Glutamatergic neuron (in vitro differentiated cells): ENCODE measurements around the gene ZNF792. TPM values are rescaled to one million over a fixed set of nuclear protein-coding genes. Genes with fewer than 3 reads are reported as not detected.

Source experiments
- DNase-seq: peaks from one replicate; pipeline ENCODE4 v3.0.0; 2022
- H3K27ac Mint-ChIP-seq: one replicate; pipeline ENCODE4 v1.8.0; 2020; ENCODE audit warnings: mild to moderate bottlenecking, mixed read lengths, inconsistent platforms; ENCODE audit not compliant: unreplicated experiment
- H3K27me3 Mint-ChIP-seq: one replicate; pipeline ENCODE4 v1.8.0; 2020; ENCODE audit warnings: mild to moderate bottlenecking, moderate library complexity, mixed read lengths, inconsistent platforms; ENCODE audit not compliant: unreplicated experiment
- H3K36me3 Mint-ChIP-seq: one replicate; pipeline ENCODE4 v1.8.0; 2020; ENCODE audit warnings: mild to moderate bottlenecking, mixed read lengths, inconsistent platforms; ENCODE audit not compliant: unreplicated experiment
- H3K4me1 Mint-ChIP-seq: one replicate; pipeline ENCODE4 v1.8.0; 2020; ENCODE audit warnings: mild to moderate bottlenecking, low read depth, mixed read lengths, inconsistent platforms; ENCODE audit not compliant: unreplicated experiment
- H3K4me3 Mint-ChIP-seq: one replicate; pipeline ENCODE4 v1.8.0; 2020; ENCODE audit warnings: mild to moderate bottlenecking, mixed read lengths, inconsistent platforms; ENCODE audit not compliant: unreplicated experiment
- H3K9me3 Mint-ChIP-seq: one replicate; pipeline ENCODE4 v1.8.0; 2020; ENCODE audit warnings: mild to moderate bottlenecking, moderate library complexity, mixed read lengths, inconsistent platforms; ENCODE audit not compliant: unreplicated experiment
- total RNA-seq: library from RNA; stranded (reverse); fragmentation: NEBNext Ultra II Directional; extraction: Animal tissue kit (Norgen Biotek cat#: 25700); gene quantifications from one replicate; pipeline ENCODE4 v1.2.1, GENCODE V29; 2021; ENCODE audit not compliant: unreplicated experiment
- TF ChIP-seq, protein P1 (sequence below): fragments of 200-600 bp; sonication (generic); IDR thresholded peaks from one replicate; pipeline ENCODE4 v1.5.0; 2021; ENCODE audit not compliant: partially characterized antibody, unreplicated experiment

Gene ZNF792
- total RNA-seq, 1 donor from 2014 or later: 6.4 TPM

DNA sequence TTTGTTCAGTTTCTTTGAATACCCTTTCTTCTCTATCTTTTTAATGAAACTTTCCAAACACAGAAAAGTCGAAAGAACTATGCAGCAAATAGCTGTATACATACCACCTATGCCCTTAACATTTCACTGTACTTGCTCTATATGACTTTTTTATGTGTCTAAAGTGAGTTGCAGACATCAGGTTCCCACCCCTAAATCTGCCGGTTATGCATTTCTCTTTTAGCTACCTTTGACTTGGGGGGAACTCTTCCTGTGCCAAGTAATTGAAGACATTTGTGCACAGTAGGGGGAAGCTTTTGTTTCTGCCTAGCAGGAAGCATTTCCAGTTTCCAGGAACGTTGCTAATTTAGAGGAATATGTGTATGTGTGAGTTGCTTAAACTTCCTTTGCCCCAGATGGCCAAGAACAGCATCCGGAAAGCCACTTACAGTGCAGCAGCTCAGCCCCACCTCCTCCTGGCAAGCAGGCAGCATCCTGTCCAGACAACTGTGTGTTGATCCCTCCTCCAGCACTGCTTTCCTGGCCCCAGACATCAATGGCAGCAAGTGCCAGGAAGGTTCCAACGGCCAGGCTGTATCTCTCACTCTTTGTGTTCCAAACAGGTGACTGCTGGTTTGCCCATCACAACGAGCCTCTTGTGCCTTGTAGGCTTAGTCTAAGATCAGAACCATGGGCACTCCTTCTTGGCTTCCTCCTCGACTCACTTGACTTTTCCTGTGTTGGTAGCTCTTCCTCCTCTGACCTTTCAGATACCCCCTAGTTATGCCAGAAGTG is 21.4 kb upstream of the ZNF792 start:
- no peak for DNase-seq
- no peaks in the 10 kb centered on the region for H3K27me3 Mint-ChIP-seq
- peaks cover 2% of the 10 kb centered on the region for H3K9me3 Mint-ChIP-seq
- no peaks in the 10 kb centered on the region for H3K4me1 Mint-ChIP-seq
- TF ChIP-seq, protein P1, sequence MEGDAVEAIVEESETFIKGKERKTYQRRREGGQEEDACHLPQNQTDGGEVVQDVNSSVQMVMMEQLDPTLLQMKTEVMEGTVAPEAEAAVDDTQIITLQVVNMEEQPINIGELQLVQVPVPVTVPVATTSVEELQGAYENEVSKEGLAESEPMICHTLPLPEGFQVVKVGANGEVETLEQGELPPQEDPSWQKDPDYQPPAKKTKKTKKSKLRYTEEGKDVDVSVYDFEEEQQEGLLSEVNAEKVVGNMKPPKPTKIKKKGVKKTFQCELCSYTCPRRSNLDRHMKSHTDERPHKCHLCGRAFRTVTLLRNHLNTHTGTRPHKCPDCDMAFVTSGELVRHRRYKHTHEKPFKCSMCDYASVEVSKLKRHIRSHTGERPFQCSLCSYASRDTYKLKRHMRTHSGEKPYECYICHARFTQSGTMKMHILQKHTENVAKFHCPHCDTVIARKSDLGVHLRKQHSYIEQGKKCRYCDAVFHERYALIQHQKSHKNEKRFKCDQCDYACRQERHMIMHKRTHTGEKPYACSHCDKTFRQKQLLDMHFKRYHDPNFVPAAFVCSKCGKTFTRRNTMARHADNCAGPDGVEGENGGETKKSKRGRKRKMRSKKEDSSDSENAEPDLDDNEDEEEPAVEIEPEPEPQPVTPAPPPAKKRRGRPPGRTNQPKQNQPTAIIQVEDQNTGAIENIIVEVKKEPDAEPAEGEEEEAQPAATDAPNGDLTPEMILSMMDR: no peak
- no peak overlapping the region for H3K27ac Mint-ChIP-seq
- no peaks in the 10 kb centered on the region for H3K36me3 Mint-ChIP-seq
- no peak overlapping the region for H3K4me3 Mint-ChIP-seq

DNA sequence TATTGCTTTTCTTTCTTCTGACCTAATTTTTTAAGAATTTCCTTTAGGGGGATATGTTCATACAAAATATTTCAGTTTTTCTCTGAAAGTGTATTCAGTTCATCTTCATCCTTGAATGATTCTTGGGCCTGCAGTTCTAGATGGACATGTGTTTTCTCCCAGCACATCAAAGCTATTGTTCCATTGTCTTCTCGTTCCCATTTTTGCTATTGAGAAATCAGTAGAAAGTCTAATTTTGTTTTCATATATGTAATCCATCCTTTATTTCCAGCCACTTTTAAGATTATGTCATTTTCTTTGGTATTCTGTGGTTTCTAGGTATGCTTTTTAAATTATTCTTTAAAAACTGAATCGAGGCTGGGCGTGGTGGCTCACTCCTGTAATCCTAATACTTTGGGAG is 20.3 kb upstream of the ZNF792 start:
- Mint-ChIP-seq H3K36me3 (no peaks in the 10 kb centered on the region), H3K9me3 (peaks cover 2% of the 10 kb centered on the region), H3K4me1 (no peaks in the 10 kb centered on the region), H3K27me3 (no peaks in the 10 kb centered on the region), H3K27ac (no peak overlapping the region), H3K4me3 (no peak overlapping the region)
- TF ChIP-seq, protein P1: no peak
- DNase-seq: no peak

DNA sequence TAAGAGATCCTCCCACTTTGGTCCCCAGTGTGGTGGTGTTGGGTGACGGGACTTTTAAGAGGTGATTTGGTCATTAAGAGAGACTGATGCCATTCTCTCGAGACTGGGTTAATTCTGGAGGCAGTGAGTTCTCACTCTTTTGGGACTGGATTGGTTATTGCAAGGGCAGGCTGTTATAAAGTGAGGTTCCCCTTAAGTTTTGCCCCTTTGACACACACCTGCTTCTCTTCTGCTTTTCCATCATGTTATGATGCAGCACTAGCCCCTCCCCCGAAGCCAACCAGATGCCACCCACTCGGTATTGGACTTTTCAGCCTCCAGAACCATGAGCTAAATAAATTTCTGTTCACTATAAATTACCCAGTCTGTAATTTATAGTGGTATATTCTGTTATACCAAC is 19.8 kb upstream of the ZNF792 start:
- Mint-ChIP-seq H3K4me3 (no peak overlapping the region), H3K27me3 (no peaks in the 10 kb centered on the region), H3K36me3 (no peaks in the 10 kb centered on the region), H3K4me1 (no peaks in the 10 kb centered on the region), H3K27ac (no peak overlapping the region), H3K9me3 (peaks cover 2% of the 10 kb centered on the region)
- TF ChIP-seq, protein P1: no peak
- no peak for DNase-seq

DNA sequence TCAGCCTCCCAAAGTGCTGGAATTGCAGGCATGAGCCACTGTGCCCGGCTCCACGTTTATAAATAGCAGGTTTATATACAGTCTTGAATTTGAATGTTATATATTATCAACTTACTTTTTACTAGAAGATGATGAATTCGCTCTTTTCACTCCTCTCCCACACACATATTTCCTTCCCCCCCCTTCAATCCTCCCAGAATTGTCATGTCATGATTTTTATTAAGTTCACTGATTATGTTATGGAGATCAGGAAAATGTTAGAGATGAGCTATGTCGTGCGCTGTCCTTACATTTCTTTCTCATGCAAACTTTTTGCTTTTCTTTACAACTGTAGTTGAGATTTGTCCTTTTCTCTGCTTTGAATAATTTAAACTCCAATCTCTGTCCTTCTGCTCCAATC is 18.2 kb upstream of the ZNF792 start:
- Mint-ChIP-seq H3K36me3 (no peaks in the 10 kb centered on the region), H3K9me3 (peaks cover 2% of the 10 kb centered on the region), H3K27me3 (no peaks in the 10 kb centered on the region), H3K27ac (no peak overlapping the region), H3K4me1 (no peaks in the 10 kb centered on the region), H3K4me3 (no peak overlapping the region)
- TF ChIP-seq, protein P1: no peak
- DNase-seq: no peak

DNA sequence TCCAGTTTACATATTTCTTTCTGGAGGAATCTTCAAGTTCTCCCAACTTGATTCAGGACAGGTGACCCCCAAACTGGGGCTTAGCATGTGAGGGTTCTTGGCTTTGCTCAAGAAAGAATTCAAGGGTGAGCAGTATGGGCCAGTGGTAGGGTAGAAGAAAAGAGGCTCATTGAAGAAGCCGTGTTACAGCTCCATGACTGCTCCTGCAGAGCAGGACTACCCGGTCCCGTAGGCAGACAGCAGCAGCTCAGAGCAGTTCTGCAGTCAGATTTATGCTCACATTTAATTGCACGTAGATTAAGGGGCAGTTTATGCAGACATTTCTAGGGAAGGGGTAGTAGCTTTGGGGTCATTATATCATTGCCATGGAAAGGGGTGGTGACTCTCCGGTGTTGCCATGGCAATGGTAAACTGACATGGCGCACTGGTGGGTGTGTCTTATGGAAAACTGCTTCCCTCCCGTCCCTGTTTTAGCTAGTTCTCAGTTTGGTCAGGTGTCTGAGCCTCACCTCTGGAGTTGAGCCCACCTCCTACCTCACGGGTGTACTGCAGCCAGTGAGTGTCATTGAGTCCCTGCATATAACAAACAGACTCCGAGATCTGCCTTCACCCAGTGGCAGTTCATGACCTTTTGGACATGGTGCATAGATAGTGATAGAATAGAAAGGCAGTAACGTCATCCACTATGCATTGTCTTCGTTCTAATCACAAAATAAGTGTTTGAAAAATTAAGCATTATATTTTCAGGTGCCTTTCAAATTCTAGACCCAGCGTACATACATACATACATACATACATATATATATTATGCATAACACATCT is 16.0 kb upstream of the ZNF792 start:
- peaks cover 3% of the 10 kb centered on the region for H3K9me3 Mint-ChIP-seq
- peaks cover 2% of the 10 kb centered on the region for H3K27me3 Mint-ChIP-seq
- DNase-seq: no peak
- no peak overlapping the region for H3K27ac Mint-ChIP-seq
- H3K4me1 Mint-ChIP-seq: no peaks in the 10 kb centered on the region
- no peaks in the 10 kb centered on the region for H3K36me3 Mint-ChIP-seq
- TF ChIP-seq, protein P1: no peak
- no peak overlapping the region for H3K4me3 Mint-ChIP-seq
